HCT116 (cell line): ENCODE data around the gene UPF3A.

Source experiments
- CEBPB ChIP-seq: IDR thresholded peaks from 2 replicates; pipeline ENCODE4 v1.6.1; 2012; ENCODE audit warnings: low read depth
- EGR1 ChIP-seq: IDR thresholded peaks from 2 replicates; pipeline ENCODE4 v1.6.1; 2012; ENCODE audit warnings: low read depth
- EZH2 ChIP-seq: fragments of 200-600 bp; sonication (generic); IDR thresholded peaks from 2 replicates; pipeline ENCODE4 v1.6.1; 2017; ENCODE audit warnings: antibody characterized with exemption, mixed run types
- FOSL1 ChIP-seq: IDR thresholded peaks from 2 replicates; pipeline ENCODE4 v1.6.1; 2012; ENCODE audit warnings: low read depth
- MAX ChIP-seq: IDR thresholded peaks from 2 replicates; pipeline ENCODE4 v1.6.1; 2012
- POLR2A ChIP-seq: IDR thresholded peaks from 2 replicates; pipeline ENCODE4 v1.7.0; 2011; ENCODE audit warnings: borderline replicate concordance; ENCODE audit not compliant: insufficient read depth, insufficient read length; ENCODE audit errors: extremely low read depth
- POLR2AphosphoS5 ChIP-seq: IDR thresholded peaks from 2 replicates; pipeline ENCODE4 v1.6.1; 2011; ENCODE audit warnings: mild to moderate bottlenecking, low read depth, low read length, moderate library complexity
- RAD21 ChIP-seq: IDR thresholded peaks from 2 replicates; pipeline ENCODE4 v1.6.1; 2012; ENCODE audit warnings: low read depth, mild to moderate bottlenecking
- REST ChIP-seq: IDR thresholded peaks from 2 replicates; pipeline ENCODE4 v1.6.1; 2012; ENCODE audit warnings: low read depth
- TCF7L2 ChIP-seq: IDR thresholded peaks from 2 replicates; pipeline ENCODE4 v1.7.0; 2011; ENCODE audit warnings: borderline replicate concordance, inconsistent platforms; ENCODE audit not compliant: insufficient read depth, insufficient read length; ENCODE audit errors: extremely low read depth
- TF ChIP-seq, protein P1 (sequence below), 3 experiments: fragments of 200-600 bp in 1 of 3; sonication (generic) in 1 of 3; IDR thresholded peaks in 2 of 3; conservative IDR thresholded peaks in 1 of 3; 2 replicates each; pipeline ENCODE4 v1.5.1; 2012 to 2017; ENCODE audit warnings: low read depth in 2 of 3, low read length in 2 of 3, antibody characterized with exemption in 1 of 3, borderline replicate concordance in 1 of 3, control low read depth in 1 of 3, mild to moderate bottlenecking in 1 of 3, mixed read lengths in 1 of 3, mixed run types in 1 of 3, moderate library complexity in 1 of 3; ENCODE audit not compliant: insufficient read depth in 1 of 3

GRCh38 chr13:114279146-114279545 is 2.3 kb upstream of the UPF3A start:
- TF ChIP-seq RAD21, result no peak
- TF ChIP-seq, protein P1, sequence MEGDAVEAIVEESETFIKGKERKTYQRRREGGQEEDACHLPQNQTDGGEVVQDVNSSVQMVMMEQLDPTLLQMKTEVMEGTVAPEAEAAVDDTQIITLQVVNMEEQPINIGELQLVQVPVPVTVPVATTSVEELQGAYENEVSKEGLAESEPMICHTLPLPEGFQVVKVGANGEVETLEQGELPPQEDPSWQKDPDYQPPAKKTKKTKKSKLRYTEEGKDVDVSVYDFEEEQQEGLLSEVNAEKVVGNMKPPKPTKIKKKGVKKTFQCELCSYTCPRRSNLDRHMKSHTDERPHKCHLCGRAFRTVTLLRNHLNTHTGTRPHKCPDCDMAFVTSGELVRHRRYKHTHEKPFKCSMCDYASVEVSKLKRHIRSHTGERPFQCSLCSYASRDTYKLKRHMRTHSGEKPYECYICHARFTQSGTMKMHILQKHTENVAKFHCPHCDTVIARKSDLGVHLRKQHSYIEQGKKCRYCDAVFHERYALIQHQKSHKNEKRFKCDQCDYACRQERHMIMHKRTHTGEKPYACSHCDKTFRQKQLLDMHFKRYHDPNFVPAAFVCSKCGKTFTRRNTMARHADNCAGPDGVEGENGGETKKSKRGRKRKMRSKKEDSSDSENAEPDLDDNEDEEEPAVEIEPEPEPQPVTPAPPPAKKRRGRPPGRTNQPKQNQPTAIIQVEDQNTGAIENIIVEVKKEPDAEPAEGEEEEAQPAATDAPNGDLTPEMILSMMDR (IDR thresholded peaks at IDR 0.05 in 2 of 3, conservative IDR thresholded peaks at IDR 0.05 in 1 of 3; ENCODE audit: borderline replicate concordance in 1 of 3, insufficient read depth in 1 of 3, low read depth in 2 of 3, low read length in 2 of 3), result no peak
- TF ChIP-seq POLR2AphosphoS5, result no peak
- TF ChIP-seq FOSL1, result no peak
- no peak for TF ChIP-seq EZH2
- TF ChIP-seq REST, result no peak
- TF ChIP-seq POLR2A, result no peak
- no peak for TF ChIP-seq EGR1
- no peak for TF ChIP-seq TCF7L2
- no peak for TF ChIP-seq MAX
- TF ChIP-seq CEBPB, result no peak
